GM12878 (cell line): Measurements from ENCODE around the gene DUS1L. TPM values are rescaled to one million over a fixed set of nuclear protein-coding genes. Genes with fewer than 3 reads are reported as not detected.

Experiments
- ATAC-seq: fragments of 200-7000 bp; cut with Tn5 transposase; 3 replicates; pipeline ENCODE4 v1.9.1; 2020; ENCODE audit warnings: mild to moderate bottlenecking, moderate library complexity
- BruUV-seq: library from RNA; stranded (reverse); fragments of 400-500 nt; replicated peaks from 2 replicates; lab custom pipeline; 2021; lab: Mats Ljungman, UMichigan
- CTCF ChIA-PET: fragments of 300-600 bp; sonication (Branson Sonifier 250); formaldehyde crosslinking; extraction: SDS; loops from one replicate; lab custom pipeline; 2021; ENCODE audit warnings: inconsistent platforms; lab: Yijun Ruan, JAX
- POLR2A ChIA-PET: fragments of 350-600 bp; formaldehyde crosslinking; extraction: SDS; loops from one replicate; lab custom pipeline; 2021; ENCODE audit warnings: inconsistent platforms; lab: Charles Lee
- RAD21 ChIA-PET: fragments of 300-600 bp; sonication (Branson Sonifier 250); formaldehyde crosslinking; loops from one replicate; lab custom pipeline; 2023; ENCODE audit warnings: antibody characterized with exemption; ENCODE audit not compliant: unreplicated experiment; lab: Charles Lee
- SMC1A ChIA-PET: fragments of 300-600 bp; sonication (Branson Sonifier 250); formaldehyde crosslinking; loops from one replicate; lab custom pipeline; 2023; ENCODE audit not compliant: unreplicated experiment, uncharacterized antibody; lab: Charles Lee
- DNase-seq: peaks from one replicate; pipeline ENCODE4 v3.0.0-alpha.2; 2011; ENCODE audit warnings: low read depth, low spot score
- FAIRE-seq: peaks from 3 replicates; lab custom pipeline; 2011; peaks lifted over from hg19 to GRCh38; lab: Jason Lieb, UNC
- H2AFZ ChIP-seq: 2 replicates; pipeline ENCODE4 v1.6.0; 2011; ENCODE audit warnings: low read depth, low read length, control low read depth; ENCODE audit not compliant: control insufficient read depth
- H3K27ac ChIP-seq: 2 replicates; pipeline ENCODE4 v1.5.1; 2011; ENCODE audit warnings: control low read depth; ENCODE audit not compliant: control insufficient read depth, insufficient read depth
- H3K27me3 ChIP-seq, 2 experiments: replicated peaks in 1 of 2; 2 replicates each; pipeline versions ENCODE4 v1.6.0 to v1.6.1; 2011; ENCODE audit warnings: low read length in 1 of 2; ENCODE audit not compliant: control insufficient read depth in 2 of 2, insufficient read depth in 2 of 2
- H3K36me3 ChIP-seq, 2 experiments: 2 replicates each; pipeline ENCODE4 v1.5.1; 2011; ENCODE audit warnings: low read length in 1 of 2; ENCODE audit not compliant: control insufficient read depth in 2 of 2, insufficient read depth in 2 of 2
- H3K4me1 ChIP-seq: 2 replicates; pipeline ENCODE4 v1.6.1; 2011; ENCODE audit warnings: mild to moderate bottlenecking, low read length, moderate library complexity, mixed read lengths; ENCODE audit not compliant: control insufficient read depth, insufficient read depth
- H3K4me2 ChIP-seq: 2 replicates; pipeline ENCODE4 v1.6.0; 2011; ENCODE audit warnings: control low read depth; ENCODE audit not compliant: control insufficient read depth, insufficient read depth
- H3K4me3 ChIP-seq: fragments of 200-600 bp; sonication (generic); 2 replicates; pipeline ENCODE4 v1.5.1; 2016
- H3K79me2 ChIP-seq: 2 replicates; pipeline ENCODE4 v1.6.0; 2011; ENCODE audit warnings: low read length; ENCODE audit not compliant: control insufficient read depth, insufficient read depth
- H3K9ac ChIP-seq: 2 replicates; pipeline ENCODE4 v1.8.0; 2011; ENCODE audit warnings: low read length, control low read depth, mixed read lengths; ENCODE audit not compliant: control insufficient read depth, insufficient read depth
- H3K9me3 ChIP-seq: replicated peaks from 3 replicates; pipeline ENCODE4 v1.5.1; 2011; ENCODE audit warnings: mild to moderate bottlenecking, low read length; ENCODE audit not compliant: control insufficient read depth, insufficient read depth
- H4K20me1 ChIP-seq: 2 replicates; pipeline ENCODE4 v1.6.0; 2011; ENCODE audit not compliant: control insufficient read depth, insufficient read depth
- BACH1 ChIP-seq: fragments of 450-650 bp; IDR thresholded peaks from 2 replicates; pipeline ENCODE4 v1.6.1; 2017; ENCODE audit warnings: mild to moderate bottlenecking, borderline replicate concordance
- BCL11A ChIP-seq: IDR thresholded peaks from 2 replicates; pipeline ENCODE4 v1.6.1; 2011; ENCODE audit warnings: low read depth, low read length
- CBX3 ChIP-seq: fragments of 200-600 bp; sonication (generic); IDR thresholded peaks from 2 replicates; pipeline ENCODE4 v1.6.1; 2016; ENCODE audit warnings: low read depth, borderline replicate concordance
- CEBPB ChIP-seq, 2 experiments: fragments of 150-350 bp in 1 of 2; IDR thresholded peaks; 2 replicates each; pipeline ENCODE4 v1.6.1; 2012 to 2014; ENCODE audit warnings: low read depth in 2 of 2, low read length in 2 of 2, borderline replicate concordance in 1 of 2, inconsistent platforms in 1 of 2
- CHD2 ChIP-seq: IDR thresholded peaks from 2 replicates; pipeline ENCODE4 v1.6.1; 2011; ENCODE audit warnings: low read depth, low read length, improper control_type of control experiment, borderline replicate concordance
- ELK1 ChIP-seq: IDR thresholded peaks from 2 replicates; pipeline ENCODE4 v1.6.1; 2012; ENCODE audit warnings: low read depth, low read length, improper control_type of control experiment
- HDGF ChIP-seq: fragments of 450-650 bp; IDR thresholded peaks from 2 replicates; pipeline ENCODE4 v1.6.1; 2016; ENCODE audit warnings: antibody characterized with exemption
- KDM1A ChIP-seq: fragments of 200-600 bp; sonication (generic); IDR thresholded peaks from 2 replicates; pipeline ENCODE4 v1.6.1; 2016; ENCODE audit warnings: borderline replicate concordance
- NFXL1 ChIP-seq: fragments of 450-650 bp; IDR thresholded peaks from 2 replicates; pipeline ENCODE4 v1.6.1; 2017; ENCODE audit warnings: antibody characterized with exemption, mild to moderate bottlenecking, borderline replicate concordance
- NFYB ChIP-seq: IDR thresholded peaks from 2 replicates; pipeline ENCODE4 v1.6.1; 2011; ENCODE audit warnings: low read depth, mild to moderate bottlenecking, low read length, improper control_type of control experiment, moderate library complexity; ENCODE audit not compliant: insufficient read depth
- NRF1 ChIP-seq: conservative IDR thresholded peaks from 2 replicates; pipeline ENCODE4 v1.6.1; 2011; ENCODE audit warnings: mild to moderate bottlenecking, low read depth, low read length, improper control_type of control experiment
- RUNX3 ChIP-seq: IDR thresholded peaks from 2 replicates; pipeline ENCODE4 v1.6.1; 2012; ENCODE audit warnings: low read length, inconsistent platforms
- SIX5 ChIP-seq: IDR thresholded peaks from 2 replicates; pipeline ENCODE4 v1.6.1; 2011; ENCODE audit warnings: mild to moderate bottlenecking, low read depth, low read length, moderate library complexity; ENCODE audit not compliant: severe bottlenecking
- SMC3 ChIP-seq: IDR thresholded peaks from 2 replicates; pipeline ENCODE4 v1.6.1; 2011; ENCODE audit warnings: low read length, improper control_type of control experiment, borderline replicate concordance
- SP1 ChIP-seq: IDR thresholded peaks from one replicate; pipeline ENCODE4 v1.6.1; 2011; ENCODE audit warnings: low read depth, low read length
- ZNF622 ChIP-seq: fragments of 450-650 bp; IDR thresholded peaks from 2 replicates; pipeline ENCODE4 v1.6.1; 2017; ENCODE audit warnings: mild to moderate bottlenecking, inconsistent platforms
- WGBS: methylation state at CpG from one replicate; pipeline ENCODE4 v1.1.6; 2016; ENCODE audit warnings: low lambda C conversion rate; ENCODE audit not compliant: insufficient replicate concordance, insufficient coverage; ENCODE audit errors: missing lambda C conversion rate; 5-methylcytosine and 5-hydroxymethylcytosine counted together
- in situ Hi-C: fragments of 300-500 bp; cut with MboI; formaldehyde crosslinking; loops from 9 replicates; pipeline ENCODE4 v1.14.3; 2018; ENCODE audit warnings: mixed read lengths
- intact Hi-C: fragments of 100-400 bp; cut with micrococcal nuclease; formaldehyde crosslinking; loops from one replicate; pipeline ENCODE4 v1.14.2; 2022; ENCODE audit not compliant: unreplicated experiment
- polyA plus RNA-seq, 11 experiments: library from polyadenylated mRNA; depleted of rRNA in 4 of 11; unstranded in 6 of 11; stranded (reverse) in 5 of 11; fragments of >200 nt; fragmentation: Nextera tagmentation in 4 of 11; fragmentation: Illumina TruSeq in 1 of 11; extraction: Ambion mirVana in 4 of 11; extraction: Trizol in 1 of 11; gene quantifications; 1 replicate in 1 of 11; 2 replicates in 10 of 11; pipeline versions ENCODE4 v1.2.1 to v1.2.3, GENCODE V29; 2011 to 2016; ENCODE audit warnings: inconsistent platforms in 2 of 11, missing spikeins in 2 of 11, low read depth in 1 of 11
- total RNA-seq, 4 experiments: library from RNA; depleted of rRNA in 3 of 4; stranded (reverse); fragments of >200 nt in 3 of 4; fragmentation: Illumina TruSeq in 1 of 4; extraction: Trizol in 1 of 4; gene quantifications; 2 replicates each; pipeline versions ENCODE4 v1.2.1 to v1.2.3, GENCODE V29; 2013 to 2021
- TF ChIP-seq, protein P1 (sequence below): fragments of 450-650 bp; IDR thresholded peaks from 2 replicates; pipeline ENCODE4 v1.6.1; 2018; ENCODE audit warnings: mild to moderate bottlenecking, low read depth, moderate library complexity; ENCODE audit not compliant: partially characterized antibody

The DUS1L gene
- total and polyA plus RNA-seq, 10 of the 15 experiments (the other 5 are each of a cell fraction or from before 2014, with no cell fraction given) = 6.1 to 157 (median 44.5) TPM

DNA sequence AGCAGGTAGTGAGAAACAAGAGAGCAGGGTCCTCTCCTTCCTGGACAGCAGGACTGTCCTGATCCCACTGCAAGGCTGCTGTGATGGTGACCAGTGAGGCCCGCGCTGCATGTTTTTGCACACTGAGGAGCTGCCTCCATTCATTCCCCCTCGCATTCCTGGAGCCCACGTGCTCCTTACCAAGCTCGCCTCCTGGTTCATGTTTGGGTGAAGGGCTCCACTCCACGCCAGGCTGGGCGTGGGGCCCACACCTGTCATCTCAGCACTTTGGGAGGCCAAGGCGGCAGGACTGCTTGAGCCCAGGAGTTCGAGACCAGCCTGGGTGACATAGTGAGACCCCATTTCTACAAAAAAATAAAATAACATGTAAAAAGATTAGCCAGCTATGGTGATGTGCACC, 47.8 kb upstream of the DUS1L start:
- H2AFZ ChIP-seq = no peak overlapping the region
- 69% methylated on average over 9 of the region's 9 CpGs for WGBS
- H3K9ac ChIP-seq = no peak overlapping the region
- BruUV-seq = no TSS peak
- H3K4me2 ChIP-seq = no peak overlapping the region
- ChIA-PET POLR2A (no interaction called here), SMC1A (no interaction called here), RAD21 (no interaction called here), CTCF (no interaction called here)
- TF ChIP-seq HDGF = no peak
- H3K27ac ChIP-seq = no peak overlapping the region
- no peaks in the 10 kb centered on the region for H3K4me1 ChIP-seq
- no peak overlapping the region for H3K4me3 ChIP-seq
- H3K27me3 ChIP-seq = no peaks in the 10 kb centered on the region
- ATAC-seq = no peak
- H3K36me3 ChIP-seq = no peaks in the 10 kb centered on the region
- H4K20me1 ChIP-seq = no peaks in the 10 kb centered on the region
- intact Hi-C loops (no loop called here), in situ Hi-C loops (no loop called here)
- H3K9me3 ChIP-seq = no peaks in the 10 kb centered on the region
- H3K79me2 ChIP-seq = no peaks in the 10 kb centered on the region
- DNase-seq = no peak
- FAIRE-seq = no peak

GRCh38 chr17:82112914-82113311, 47.3 kb upstream of the DUS1L start:
- no peak overlapping the region for H3K4me2 ChIP-seq
- ChIA-PET SMC1A (interaction anchor here (0.6 kb wide), 1 partner anchor 307 kb away, joined by 3 read pairs; no protein-coding TSS in a partner anchor), CTCF (no interaction called here), POLR2A (no interaction called here), RAD21 (no interaction called here)
- H3K9me3 ChIP-seq = no peaks in the 10 kb centered on the region
- FAIRE-seq = no peak
- H3K9ac ChIP-seq = no peak overlapping the region
- H3K27me3 ChIP-seq = no peaks in the 10 kb centered on the region
- no peak for DNase-seq
- H3K79me2 ChIP-seq = no peaks in the 10 kb centered on the region
- ATAC-seq = no peak
- H3K4me3 ChIP-seq = no peak overlapping the region
- no peak overlapping the region for H2AFZ ChIP-seq
- no peaks in the 10 kb centered on the region for H3K4me1 ChIP-seq
- in situ Hi-C loops = no loop called here
- WGBS = 70% methylated on average over 6 of the region's 6 CpGs
- H4K20me1 ChIP-seq = no peaks in the 10 kb centered on the region
- intact Hi-C loops = no loop called here
- no peaks in the 10 kb centered on the region for H3K36me3 ChIP-seq
- H3K27ac ChIP-seq = no peak overlapping the region
- BruUV-seq = no TSS peak
- TF ChIP-seq NRF1 = no peak
- TF ChIP-seq SIX5 = no peak
- TF ChIP-seq RUNX3 = no peak
- TF ChIP-seq BACH1 = no peak
- no peak for TF ChIP-seq KDM1A
- TF ChIP-seq, protein P1, sequence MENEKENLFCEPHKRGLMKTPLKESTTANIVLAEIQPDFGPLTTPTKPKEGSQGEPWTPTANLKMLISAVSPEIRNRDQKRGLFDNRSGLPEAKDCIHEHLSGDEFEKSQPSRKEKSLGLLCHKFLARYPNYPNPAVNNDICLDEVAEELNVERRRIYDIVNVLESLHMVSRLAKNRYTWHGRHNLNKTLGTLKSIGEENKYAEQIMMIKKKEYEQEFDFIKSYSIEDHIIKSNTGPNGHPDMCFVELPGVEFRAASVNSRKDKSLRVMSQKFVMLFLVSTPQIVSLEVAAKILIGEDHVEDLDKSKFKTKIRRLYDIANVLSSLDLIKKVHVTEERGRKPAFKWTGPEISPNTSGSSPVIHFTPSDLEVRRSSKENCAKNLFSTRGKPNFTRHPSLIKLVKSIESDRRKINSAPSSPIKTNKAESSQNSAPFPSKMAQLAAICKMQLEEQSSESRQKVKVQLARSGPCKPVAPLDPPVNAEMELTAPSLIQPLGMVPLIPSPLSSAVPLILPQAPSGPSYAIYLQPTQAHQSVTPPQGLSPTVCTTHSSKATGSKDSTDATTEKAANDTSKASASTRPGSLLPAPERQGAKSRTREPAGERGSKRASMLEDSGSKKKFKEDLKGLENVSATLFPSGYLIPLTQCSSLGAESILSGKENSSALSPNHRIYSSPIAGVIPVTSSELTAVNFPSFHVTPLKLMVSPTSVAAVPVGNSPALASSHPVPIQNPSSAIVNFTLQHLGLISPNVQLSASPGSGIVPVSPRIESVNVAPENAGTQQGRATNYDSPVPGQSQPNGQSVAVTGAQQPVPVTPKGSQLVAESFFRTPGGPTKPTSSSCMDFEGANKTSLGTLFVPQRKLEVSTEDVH = no peak
- no peak for TF ChIP-seq NFXL1
- no peak for TF ChIP-seq CEBPB (IDR thresholded peaks at IDR 0.05; ENCODE audit: borderline replicate concordance in 1 of 2, low read depth in 2 of 2, low read length in 2 of 2)
- TF ChIP-seq ZNF622 = no peak
- TF ChIP-seq SMC3 = no peak
- no peak for TF ChIP-seq ELK1
- TF ChIP-seq BCL11A = no peak
- TF ChIP-seq NFYB = no peak
- no peak for TF ChIP-seq CBX3
- no peak for TF ChIP-seq CHD2
- TF ChIP-seq SP1 = no peak
